Body of pancreas (tissue), 4 donors: ENCODE results near the gene FLOT1. TPM values are rescaled to one million over a fixed set of nuclear protein-coding genes. Genes with fewer than 3 reads are reported as not detected.

ENCODE experiments used
- ATAC-seq: fragments of 150-250 bp; one replicate; pipeline ENCODE4 v1.9.1; 2016
- DNase-seq, 4 donors: peaks; one replicate each; pipeline ENCODE4 v3.0.0-alpha.2; 2019
- H3K27ac ChIP-seq, 4 donors: fragments of 200-600 bp; sonication (generic); 1 replicate in 3 of 4; 2 replicates in 1 of 4; pipeline versions ENCODE4 v1.5.1 to v1.6.1; 2016 to 2019; ENCODE audit warnings: mild to moderate bottlenecking in 1 of 4, mixed read lengths in 1 of 4, moderate library complexity in 1 of 4
- H3K27me3 ChIP-seq, 2 donors: fragments of 200-600 bp; sonication (generic); one replicate each; pipeline ENCODE4 v1.6.0; 2016; ENCODE audit warnings: mild to moderate bottlenecking in 1 of 2
- H3K36me3 ChIP-seq, 2 donors: fragments of 200-600 bp; sonication (generic); replicated peaks in 1 of 2; 2 replicates each; pipeline ENCODE4 v1.5.1; 2016; ENCODE audit warnings: low read depth in 2 of 2; ENCODE audit not compliant: insufficient read depth in 1 of 2
- H3K4me1 ChIP-seq: fragments of 200-600 bp; sonication (generic); one replicate; pipeline ENCODE4 v1.6.0; 2016
- H3K4me3 ChIP-seq, 2 donors: fragments of 200-600 bp; sonication (generic); 1 replicate in 1 of 2; 2 replicates in 1 of 2; pipeline ENCODE4 v1.5.1; 2016 to 2019
- H3K9me3 ChIP-seq, 3 donors: fragments of 200-600 bp; sonication (generic); 1 replicate in 2 of 3; 2 replicates in 1 of 3; pipeline ENCODE4 v1.5.1; 2016
- CTCF ChIP-seq, 7 experiments: fragments of 450-650 bp in 4 of 7; fragments of 200-600 bp in 3 of 7; sonication (generic) in 3 of 7; IDR thresholded peaks; one replicate each; pipeline ENCODE4 v1.5.1; 2016 to 2019; ENCODE audit warnings: antibody characterized with exemption in 7 of 7
- POLR2A ChIP-seq, 3 donors: fragments of 450-650 bp; IDR thresholded peaks; one replicate each; pipeline ENCODE4 v1.6.1; 2016; ENCODE audit warnings: antibody characterized with exemption in 3 of 3, mild to moderate bottlenecking in 2 of 3
- WGBS, 2 donors: methylation state at CpG; one replicate each; pipeline ENCODE4 v1.1.5; 2017; 5-methylcytosine and 5-hydroxymethylcytosine counted together
- intact Hi-C: fragments of 100-400 bp; cut with DNase I; formaldehyde crosslinking; loops from one replicate; pipeline ENCODE4 v1.15.1; 2023
- total RNA-seq, 2 donors: library from RNA; depleted of rRNA; stranded (reverse); fragments of >200 nt; gene quantifications; one replicate each; pipeline ENCODE4 v1.1.0, GENCODE V29; 2016

Gene FLOT1
- total RNA-seq, 2 donors from 2014 or later: 70.0 to 82.4 TPM

GRCh38 chr6:30711758-30712380 lies 30.6 kb downstream of the FLOT1 start:
- 83 to 100% methylated on average over 1 of the region's 1 CpG for WGBS, 2 donors

GRCh38 chr6:30709101-30709868 lies 33.2 kb downstream of the FLOT1 start:
- Histone ChIP-seq H3K27ac (peak overlapping the region in 3 of 4 donors; percentile 17 to 77 (median 52)), H3K27me3 (no peaks in the 10 kb centered on the region), H3K36me3 (peaks cover 0 to 3% of the 10 kb centered on the region in 2 donors), H3K4me1 (peaks cover 28% of the 10 kb centered on the region), H3K4me3 (no peak overlapping the region), H3K9me3 (no peaks in the 10 kb centered on the region)
- ATAC-seq (peak; percentile 78), DNase-seq (no peak)
- TF ChIP-seq POLR2A (IDR thresholded peaks at IDR 0.05): no peak
- no peak for TF ChIP-seq CTCF (IDR thresholded peaks at IDR 0.05)
- intact Hi-C loops: no loop called here
- WGBS, 2 donors: 83 to 93% methylated on average over 2 of the region's 2 CpGs

More at GRCh38 chr6:30711758-30712380, 30.6 kb downstream of the FLOT1 start:
- Histone ChIP-seq H3K36me3 (peaks cover 0 to 3% of the 10 kb centered on the region in 2 donors), H3K4me3 (no peak overlapping the region), H3K27me3 (no peaks in the 10 kb centered on the region), H3K27ac (peak overlapping the region in 2 of 4 donors; percentile 19 to 32), H3K4me1 (peaks cover 33% of the 10 kb centered on the region), H3K9me3 (no peaks in the 10 kb centered on the region)
- ATAC-seq (no peak), DNase-seq (no peak)
- intact Hi-C loops: no loop called here
- TF ChIP-seq POLR2A (IDR thresholded peaks at IDR 0.05) (no peak), CTCF (IDR thresholded peaks at IDR 0.05) (no peak)

- TF ChIP-seq CTCF (IDR thresholded peaks at IDR 0.05) (no peak), POLR2A (IDR thresholded peaks at IDR 0.05) (no peak)
- DNase-seq: peak in 3 of 4 donors; percentile 46 to 62 (median 51)
- Histone ChIP-seq H3K27ac (peak overlapping the region in 3 of 4 donors; percentile 52 to 65 (median 62)), H3K9me3 (no peaks in the 10 kb centered on the region), H3K4me3 (no peak overlapping the region), H3K36me3 (peaks cover 0 to 3% of the 10 kb centered on the region in 2 donors), H3K4me1 (peaks cover 28% of the 10 kb centered on the region), H3K27me3 (no peaks in the 10 kb centered on the region)
- peak; percentile 20 for ATAC-seq
- intact Hi-C loops: no loop called here
- WGBS, 2 donors: 52 to 57% methylated on average over 5 to 6 of the region's 6 CpGs
Measured at GRCh38 chr6:30707281-30707850, 35.1 kb downstream of the FLOT1 start.

DNA sequence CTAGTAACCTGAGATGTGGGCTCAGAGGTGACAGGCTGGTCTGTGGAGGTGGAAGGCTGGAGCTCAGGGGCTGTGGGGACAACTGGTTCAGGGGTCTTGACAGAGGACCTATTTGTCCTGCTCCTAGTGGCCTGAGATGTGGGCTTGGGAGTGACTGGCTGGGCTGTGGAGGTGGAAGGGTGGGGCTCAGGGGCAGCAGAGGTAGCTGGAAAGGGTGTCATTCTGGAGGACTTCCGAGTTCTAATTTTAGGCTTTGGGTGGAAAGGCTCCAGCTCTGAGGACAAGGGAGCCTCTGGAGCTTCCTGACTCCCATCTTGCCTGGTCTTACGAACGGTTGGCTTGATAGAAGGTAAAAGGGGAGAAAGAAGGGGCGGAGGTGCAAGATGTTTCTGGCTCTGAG lies 36.9 kb downstream of the FLOT1 start:
- no peak for DNase-seq
- no peaks in the 10 kb centered on the region for H3K36me3 ChIP-seq
- no peaks in the 10 kb centered on the region for H3K9me3 ChIP-seq
- H3K27ac ChIP-seq: no peak overlapping the region
- WGBS, 2 donors: 91 to 93% methylated on average over 4 of the region's 4 CpGs
- peaks cover 28% of the 10 kb centered on the region for H3K4me1 ChIP-seq
- TF ChIP-seq CTCF (IDR thresholded peaks at IDR 0.05) (no peak), POLR2A (IDR thresholded peaks at IDR 0.05) (no peak)
- H3K4me3 ChIP-seq: no peak overlapping the region
- intact Hi-C loops: no loop called here
- no peak for ATAC-seq
- H3K27me3 ChIP-seq: no peaks in the 10 kb centered on the region
